NCI-H526 treated with DMSO at 0.1 percent for 48 hours (cell line): Measurements from ENCODE around the gene NPFFR1.
"Not testable (repeated sequence)": the region's sequence is repeated elsewhere in the genome, so short reads cannot be mapped to it uniquely, and the experiment has no call there.

Experiments
- DNase-seq: peaks from one replicate; lab custom pipeline; 2025; lab: John Stamatoyannopoulos, UW

The NPFFR1 gene

GRCh38 chr10:70285476-70285831 is 1.6 kb upstream of the NPFFR1 start:
- no peak for DNase-seq

GRCh38 chr10:70284542-70285475 is 1.0 kb upstream of the NPFFR1 start:
- DNase-seq, result no peak

- no peak for DNase-seq
Measured at GRCh38 chr10:70283071-70283444, 746 bp downstream of the NPFFR1 start.

DNA sequence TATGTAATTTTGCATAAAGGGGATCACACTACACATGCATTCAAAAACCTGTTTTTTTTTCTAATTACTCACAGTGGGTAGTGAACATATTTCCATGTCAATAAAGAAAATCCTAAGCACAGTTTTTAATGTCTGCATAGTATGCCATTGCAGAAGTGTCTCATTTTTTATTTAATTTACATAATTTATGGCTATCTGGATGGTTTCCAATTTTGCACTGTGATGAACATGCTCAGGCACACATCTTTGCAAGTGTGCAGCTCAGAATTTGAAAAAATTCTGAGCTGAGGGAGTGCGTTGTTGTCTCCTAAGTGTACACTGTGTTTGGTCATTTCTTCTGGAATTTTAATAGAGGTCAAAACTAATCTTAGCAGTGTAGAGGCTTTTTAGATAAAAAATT is 2.2 kb downstream of the NPFFR1 start:
- DNase-seq, result no peak

DNA sequence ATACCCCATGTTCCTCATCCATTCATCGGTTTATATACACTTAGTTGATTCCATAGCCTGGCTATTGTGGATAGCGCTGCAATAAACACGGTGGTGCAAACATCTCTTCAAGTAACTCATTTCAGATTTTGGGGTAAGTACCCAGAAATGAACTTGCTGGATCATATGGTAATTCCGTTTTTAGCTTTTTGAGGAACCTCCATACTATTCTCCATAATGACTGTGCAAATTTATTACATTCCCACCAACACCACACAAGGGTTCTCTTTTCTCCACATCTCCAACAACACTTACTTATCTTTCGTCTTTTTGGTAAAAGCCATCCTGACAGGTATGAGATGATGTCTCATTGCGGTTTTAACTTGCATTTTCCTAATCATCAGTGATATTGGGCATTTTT is 3.7 kb downstream of the NPFFR1 start:
- no peak for DNase-seq

DNA sequence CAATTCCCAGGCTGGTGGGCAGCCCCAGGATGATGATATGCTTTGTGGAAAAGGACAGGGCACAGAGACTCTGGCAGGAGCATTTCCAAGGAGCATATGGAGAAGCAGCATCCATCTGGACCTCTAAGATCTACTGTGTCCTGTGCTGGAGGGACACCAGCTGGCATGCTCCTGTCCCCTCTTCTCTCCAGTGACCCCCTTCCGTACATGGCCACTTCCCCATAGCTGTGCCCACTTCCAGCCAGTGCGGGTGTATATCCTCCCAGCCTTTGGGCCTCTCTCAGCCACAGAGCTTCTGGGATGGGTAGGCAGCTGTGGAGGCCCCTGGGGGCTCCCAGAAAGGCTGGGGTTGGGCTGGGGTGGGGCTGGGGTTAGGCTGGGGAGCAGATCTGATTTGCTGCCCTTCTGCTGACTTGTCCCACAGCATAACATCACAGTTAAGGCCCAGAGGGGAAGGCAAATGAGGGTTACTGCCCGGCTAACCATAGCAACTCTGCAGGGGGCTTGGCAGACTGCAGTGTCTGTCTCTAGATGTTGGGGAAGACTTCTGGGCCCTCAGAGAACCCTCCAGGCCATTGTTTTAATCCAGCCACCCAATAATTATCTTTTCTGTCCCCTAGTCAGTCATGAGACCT is 6.3 kb downstream of the NPFFR1 start:
- DNase-seq, result no peak

GRCh38 chr10:70274643-70275042 is 9.2 kb downstream of the NPFFR1 start:
- DNase-seq, result no peak

DNA sequence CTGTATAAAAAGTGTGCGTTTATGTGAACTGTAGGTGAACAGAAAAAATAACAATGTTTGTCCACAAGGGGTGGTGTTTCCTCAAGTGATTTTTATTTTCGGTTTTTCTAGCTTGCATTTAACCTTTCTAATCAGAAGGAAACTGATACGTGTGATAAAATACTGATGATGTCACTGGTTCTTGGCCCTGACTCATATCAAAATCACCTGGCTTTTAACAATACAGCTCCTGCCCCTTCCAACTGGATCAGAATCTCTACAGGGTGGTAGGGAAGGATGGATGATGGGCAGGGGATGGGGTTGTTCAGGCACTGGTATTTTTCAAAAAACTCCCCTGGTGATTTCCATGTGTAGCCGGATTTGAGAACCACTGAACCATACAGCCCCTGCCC is 10.9 kb downstream of the NPFFR1 start:
- DNase-seq, result no peak

- DNase-seq, result no peak
Measured at GRCh38 chr10:70271996-70272924, 11.5 kb downstream of the NPFFR1 start.

GRCh38 chr10:70270952-70271351 is 12.9 kb downstream of the NPFFR1 start:
- no peak for DNase-seq

GRCh38 chr10:70269741-70270140 is 14.1 kb downstream of the NPFFR1 start:
- no peak for DNase-seq

GRCh38 chr10:70268376-70268775 is 15.4 kb downstream of the NPFFR1 start:
- no peak for DNase-seq

DNA sequence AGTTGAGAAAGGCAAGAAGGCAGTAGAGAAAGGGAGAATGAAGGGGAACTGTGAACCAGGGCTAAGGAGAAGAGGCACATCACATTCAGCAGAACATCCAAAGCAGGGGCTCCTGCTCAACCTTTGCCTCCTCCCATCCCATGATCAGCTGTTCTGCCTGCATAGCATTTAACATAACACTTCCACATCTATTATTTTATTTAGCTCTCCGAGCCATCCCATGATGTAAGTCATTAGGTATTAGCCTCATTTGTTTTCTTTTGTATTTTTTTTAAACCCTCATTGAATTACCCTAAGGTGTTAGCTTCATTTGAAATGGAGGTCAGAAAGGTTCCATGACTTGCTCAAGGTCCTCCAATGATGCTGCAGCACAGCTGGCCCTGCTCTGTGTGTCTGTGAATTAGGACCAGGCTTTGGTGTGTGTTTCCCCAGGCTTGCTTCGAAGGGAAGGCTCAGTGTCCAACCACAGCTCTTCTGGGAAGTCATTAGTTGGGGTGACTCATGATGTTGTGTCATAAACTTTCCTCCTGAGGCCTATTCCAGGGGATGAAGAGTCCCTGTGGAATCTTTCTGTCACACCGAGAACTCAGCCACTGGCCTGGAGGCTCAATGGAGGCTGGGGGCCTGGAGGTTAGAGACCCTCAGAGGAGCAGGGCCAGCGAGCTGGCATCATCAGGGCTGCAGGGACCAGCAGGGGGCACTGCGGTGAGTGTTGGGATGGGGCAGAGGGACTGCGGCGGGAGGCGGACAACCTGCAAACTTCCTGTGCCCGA is 16.5 kb downstream of the NPFFR1 start:
- DNase-seq, result no peak

- no peak for DNase-seq
Measured at GRCh38 chr10:70266701-70267100, 17.1 kb downstream of the NPFFR1 start.

- no peak for DNase-seq
Measured at GRCh38 chr10:70266056-70266455, 17.7 kb downstream of the NPFFR1 start.

DNA sequence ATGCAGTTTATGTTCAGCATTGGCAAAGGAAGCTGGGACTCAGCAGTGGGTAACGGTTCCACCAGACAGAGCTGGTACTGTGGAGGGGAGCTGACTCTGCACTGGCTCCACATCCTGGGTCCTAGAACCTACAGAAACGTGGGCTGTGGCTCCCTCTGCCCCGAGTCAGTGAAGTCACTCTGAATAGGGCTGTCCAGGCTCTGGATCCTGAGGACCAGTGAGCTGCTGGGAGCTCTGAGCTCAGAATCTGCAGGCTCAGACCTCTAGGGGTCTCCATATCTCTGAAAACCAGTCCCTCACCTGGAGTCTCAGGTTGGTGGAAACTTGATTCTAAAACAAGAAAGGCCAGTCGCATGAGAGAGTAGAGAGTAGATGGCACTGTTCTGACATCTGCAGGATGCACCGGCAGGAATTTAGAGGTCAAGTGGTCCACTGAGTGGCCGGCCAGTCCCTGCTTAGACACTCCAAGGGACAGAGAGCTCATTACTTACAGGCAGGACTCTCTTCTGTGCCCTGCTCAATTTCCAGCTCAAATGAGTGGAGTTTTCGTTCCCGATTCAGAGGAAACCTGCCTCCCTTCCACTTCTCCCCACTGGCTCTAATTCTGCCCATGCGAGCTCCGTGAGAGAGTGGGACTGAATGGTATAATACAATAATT is 18.6 kb downstream of the NPFFR1 start:
- no peak for DNase-seq

DNA sequence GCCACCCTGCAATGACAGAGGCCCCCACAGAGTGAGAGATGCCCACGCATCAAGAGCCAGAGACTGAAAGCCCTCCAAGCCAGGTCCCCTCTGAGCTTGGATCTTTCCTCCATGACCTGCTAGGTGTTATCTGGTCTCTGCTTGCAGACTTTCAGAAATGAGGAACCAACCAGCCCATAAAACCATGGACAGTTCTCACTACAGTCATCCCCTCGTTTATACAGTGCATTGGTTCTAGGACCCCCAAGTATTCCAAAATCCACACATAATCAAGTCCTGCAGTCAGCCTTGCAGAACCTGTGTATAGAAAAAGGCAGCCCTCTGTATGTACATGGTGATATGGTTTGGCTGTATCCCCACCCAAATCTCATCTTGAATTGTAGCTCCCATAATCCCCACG is 23.1 kb downstream of the NPFFR1 start:
- no peak for DNase-seq

GRCh38 chr10:70260259-70260658 is 23.5 kb downstream of the NPFFR1 start:
- no peak for DNase-seq

DNA sequence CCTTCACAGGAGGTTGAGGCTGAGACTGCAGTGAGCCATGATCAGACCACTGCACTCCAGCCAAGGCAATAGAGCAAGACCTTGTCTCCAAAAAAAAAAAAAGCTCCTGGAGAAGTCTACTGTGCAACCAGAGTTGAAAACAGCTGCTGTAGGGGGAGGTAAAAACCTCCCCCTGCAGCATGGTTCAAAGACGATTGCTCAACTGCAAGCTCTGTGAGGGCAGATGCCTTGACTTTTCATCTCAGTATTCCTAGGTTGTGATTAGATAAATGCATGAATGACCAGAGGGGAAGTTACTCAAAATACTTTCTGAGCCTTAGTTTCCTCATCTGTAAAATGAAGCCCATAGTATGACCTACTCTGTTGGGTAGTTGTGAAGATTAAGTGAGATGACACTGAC is 25.6 kb downstream of the NPFFR1 start:
- no peak for DNase-seq

- DNase-seq, result not testable (repeated sequence)
Measured at GRCh38 chr10:70257816-70258215, 26.0 kb downstream of the NPFFR1 start.

DNA sequence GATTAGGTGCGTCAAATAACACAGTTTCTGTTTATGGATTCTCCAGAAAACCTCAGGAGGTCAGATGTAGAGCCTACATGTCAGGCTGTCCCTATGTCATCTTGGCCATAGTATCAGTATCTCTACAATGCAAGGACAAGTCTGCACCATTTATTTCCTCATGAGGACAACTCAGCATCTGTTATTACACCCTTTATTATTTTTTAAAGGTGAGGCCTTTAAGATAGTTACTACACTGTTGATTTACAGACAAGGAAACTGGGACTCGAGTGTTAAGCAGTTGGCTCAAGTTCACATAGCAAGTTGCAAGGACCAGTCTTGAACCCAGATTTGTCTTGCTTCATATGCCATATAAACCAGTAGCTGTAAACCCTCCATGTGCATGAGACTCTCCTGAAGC is 27.3 kb downstream of the NPFFR1 start:
- DNase-seq, result no peak
